Left lung (tissue), 10 donors: ENCODE data around the gene STK11. TPM values are rescaled to one million over a fixed set of nuclear protein-coding genes. Genes with fewer than 3 reads are reported as not detected.
A peak's percentile ranks its signal among the peaks of the same experiment; 100 is the strongest.

Experiments
- ATAC-seq: fragments of 200-7000 bp; cut with Tn5 transposase; one replicate; pipeline ENCODE4 v1.9.1; 2020; ENCODE audit warnings: moderate library complexity
- DNase-seq, 4 donors: peaks; one replicate each; pipeline ENCODE4 v3.0.0-alpha.2; 2013 to 2020
- H3K27ac ChIP-seq, 2 donors: fragments of 200-600 bp; sonication (generic) in 1 of 2; one replicate each; pipeline versions ENCODE4 v1.5.0 to v1.8.0; 2020 to 2021
- H3K27me3 ChIP-seq, 2 donors: fragments of 200-600 bp; sonication (generic) in 1 of 2; one replicate each; pipeline versions ENCODE4 v1.5.0 to v1.8.0; 2020 to 2021
- H3K36me3 ChIP-seq, 2 donors: fragments of 200-600 bp; sonication (generic) in 1 of 2; one replicate each; pipeline versions ENCODE4 v1.5.0 to v1.8.0; 2020 to 2021
- H3K4me1 ChIP-seq, 2 donors: fragments of 200-600 bp; one replicate each; pipeline ENCODE4 v1.8.0; 2021
- H3K4me3 ChIP-seq, 2 donors: fragments of 200-600 bp; sonication (generic) in 1 of 2; one replicate each; pipeline versions ENCODE4 v1.5.0 to v1.8.0; 2020 to 2021; ENCODE audit warnings: mild to moderate bottlenecking in 1 of 2
- H3K9me3 ChIP-seq, 2 donors: fragments of 200-600 bp; sonication (generic) in 1 of 2; one replicate each; pipeline versions ENCODE4 v1.5.0 to v1.8.0; 2020 to 2021
- intact Hi-C, 2 donors: fragments of 100-400 bp; cut with DNase I; formaldehyde crosslinking; loops; one replicate each; pipeline versions ENCODE4 v1.11.2 to v1.14.2; 2022
- polyA plus RNA-seq, 6 donors: library from polyadenylated mRNA; unstranded; fragments of 120-200 nt; gene quantifications; one replicate each; pipeline ENCODE4 v1.2.1, GENCODE V29; 2013; ENCODE audit not compliant: insufficient read length in 6 of 6
- total RNA-seq, 2 donors: library from RNA; stranded (reverse); fragmentation: NEBNext Ultra II Directional; extraction: Animal tissue kit (Norgen Biotek cat#: 25700); gene quantifications; one replicate each; pipeline ENCODE4 v1.2.1, GENCODE V29; 2021
- TF ChIP-seq, protein P1 (sequence below), 2 donors: fragments of 200-600 bp; sonication (generic) in 1 of 2; IDR thresholded peaks; one replicate each; pipeline versions ENCODE4 v1.5.0 to v1.8.0; 2021; ENCODE audit warnings: antibody characterized with exemption in 2 of 2
- donor health status: DM: no; HTN: yes; CAD: no.
- donor health status: DM: no; HTN: no; CAD: no.

Gene STK11
- total and polyA plus RNA-seq, 8 donors, result 42.6 to 58.4 (median 51.1) TPM

DNA sequence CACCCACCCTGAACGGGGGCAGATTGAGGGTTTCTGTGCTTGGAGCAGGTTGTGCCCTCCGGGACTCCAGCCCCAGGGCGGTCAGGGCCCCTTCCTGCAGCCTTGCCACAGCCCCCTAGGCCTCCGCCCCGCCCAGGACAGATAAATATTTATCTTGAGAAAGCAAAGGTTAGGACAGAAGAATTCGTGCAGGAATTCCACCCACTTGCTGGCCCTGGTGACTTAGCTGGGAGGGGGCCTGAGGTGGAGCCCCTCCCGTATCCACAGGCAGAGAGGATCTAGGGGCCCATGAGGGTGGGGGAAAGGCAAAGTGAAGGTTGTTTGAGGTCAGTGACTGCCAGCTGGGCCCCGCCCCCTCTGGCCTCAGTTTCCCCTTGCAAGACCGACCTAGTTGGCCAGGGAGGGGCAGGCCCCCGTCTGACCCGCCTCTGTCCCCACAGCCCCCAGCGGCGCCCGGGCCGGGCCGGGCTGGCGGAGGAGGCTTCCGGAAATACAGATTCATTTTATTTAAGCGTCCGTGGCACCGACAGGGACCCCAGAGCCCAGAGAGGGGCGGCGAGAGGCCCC is 48.0 kb downstream of the STK11 start:
- Histone ChIP-seq H3K4me1 (peaks cover 24 to 61% of the 10 kb centered on the region in 2 donors), H3K36me3 (peaks cover 9 to 75% of the 10 kb centered on the region in 2 donors), H3K27ac (peak overlapping the region; percentile 97 to 99), H3K27me3 (no peaks in the 10 kb centered on the region), H3K9me3 (no peaks in the 10 kb centered on the region), H3K4me3 (peak overlapping the region; percentile 78 to 99)
- intact Hi-C loops, result no loop called here
- ATAC-seq (peak; percentile 1), DNase-seq (no peak)
- TF ChIP-seq, protein P1, sequence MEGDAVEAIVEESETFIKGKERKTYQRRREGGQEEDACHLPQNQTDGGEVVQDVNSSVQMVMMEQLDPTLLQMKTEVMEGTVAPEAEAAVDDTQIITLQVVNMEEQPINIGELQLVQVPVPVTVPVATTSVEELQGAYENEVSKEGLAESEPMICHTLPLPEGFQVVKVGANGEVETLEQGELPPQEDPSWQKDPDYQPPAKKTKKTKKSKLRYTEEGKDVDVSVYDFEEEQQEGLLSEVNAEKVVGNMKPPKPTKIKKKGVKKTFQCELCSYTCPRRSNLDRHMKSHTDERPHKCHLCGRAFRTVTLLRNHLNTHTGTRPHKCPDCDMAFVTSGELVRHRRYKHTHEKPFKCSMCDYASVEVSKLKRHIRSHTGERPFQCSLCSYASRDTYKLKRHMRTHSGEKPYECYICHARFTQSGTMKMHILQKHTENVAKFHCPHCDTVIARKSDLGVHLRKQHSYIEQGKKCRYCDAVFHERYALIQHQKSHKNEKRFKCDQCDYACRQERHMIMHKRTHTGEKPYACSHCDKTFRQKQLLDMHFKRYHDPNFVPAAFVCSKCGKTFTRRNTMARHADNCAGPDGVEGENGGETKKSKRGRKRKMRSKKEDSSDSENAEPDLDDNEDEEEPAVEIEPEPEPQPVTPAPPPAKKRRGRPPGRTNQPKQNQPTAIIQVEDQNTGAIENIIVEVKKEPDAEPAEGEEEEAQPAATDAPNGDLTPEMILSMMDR (IDR thresholded peaks at IDR 0.05), result no peak

DNA sequence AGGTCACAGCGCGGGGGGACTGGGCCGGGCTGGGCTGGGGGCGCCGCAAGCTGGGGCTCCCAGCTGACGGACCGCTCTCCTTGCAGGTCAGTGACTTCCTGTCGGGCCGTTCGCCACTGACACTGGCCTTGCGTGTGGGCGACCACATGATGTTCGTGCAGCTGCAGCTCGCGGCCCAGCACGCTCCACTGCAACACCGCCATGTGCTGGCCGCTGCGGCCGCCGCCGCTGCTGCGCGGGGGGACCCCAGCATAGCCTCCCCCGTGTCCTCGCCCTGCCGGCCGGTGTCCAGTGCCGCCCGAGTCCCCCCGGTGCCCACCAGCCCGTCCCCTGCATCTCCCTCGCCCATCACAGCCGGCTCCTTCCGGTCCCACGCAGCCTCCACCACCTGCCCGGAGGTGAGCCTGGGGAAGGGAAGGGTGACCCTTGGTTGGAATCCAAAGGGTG is 48.5 kb downstream of the STK11 start:
- peak overlapping the region; percentile 97 to 99 for H3K27ac ChIP-seq
- H3K4me1 ChIP-seq, result peaks cover 28 to 66% of the 10 kb centered on the region in 2 donors
- no peaks in the 10 kb centered on the region for H3K27me3 ChIP-seq
- peaks cover 9 to 78% of the 10 kb centered on the region in 2 donors for H3K36me3 ChIP-seq
- intact Hi-C loops, result no loop called here
- ATAC-seq (no peak), DNase-seq (peak in 1 of 4 donors; percentile 52)
- no peaks in the 10 kb centered on the region for H3K9me3 ChIP-seq
- TF ChIP-seq, protein P1 (IDR thresholded peaks at IDR 0.05), result no peak
- peak overlapping the region; percentile 78 to 99 for H3K4me3 ChIP-seq

DNA sequence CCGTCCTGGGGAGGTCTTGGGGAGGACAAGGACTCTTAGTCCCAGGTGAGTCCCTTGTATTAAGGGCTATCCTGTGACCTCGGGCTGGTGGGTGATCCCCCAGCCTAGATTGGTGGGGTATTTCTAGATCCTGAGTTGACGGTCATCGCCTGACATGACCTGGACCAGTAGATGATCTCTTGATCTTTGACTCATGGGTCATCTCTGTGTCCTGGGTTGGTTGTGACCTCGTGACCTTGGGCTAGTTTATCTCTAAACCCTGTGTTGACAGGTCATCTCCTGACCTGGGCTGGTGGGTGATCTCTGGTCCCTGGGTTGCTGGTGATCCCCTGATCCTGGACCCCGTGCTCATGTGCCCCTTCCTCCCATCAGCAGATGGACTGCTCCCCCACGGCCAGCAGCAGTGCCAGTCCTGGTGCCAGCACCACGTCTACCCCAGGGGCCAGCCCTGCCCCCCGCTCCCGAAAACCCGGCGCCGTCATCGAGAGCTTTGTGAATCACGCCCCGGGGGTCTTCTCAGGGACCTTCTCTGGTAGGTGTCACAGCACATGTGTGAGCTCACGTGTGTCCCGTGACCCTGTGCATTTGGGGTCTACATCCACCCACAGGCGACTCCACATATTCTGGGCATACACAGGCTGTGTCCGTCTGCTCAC is 49.1 kb downstream of the STK11 start:
- H3K36me3 ChIP-seq, result peaks cover 9 to 78% of the 10 kb centered on the region in 2 donors
- H3K27me3 ChIP-seq, result no peaks in the 10 kb centered on the region
- intact Hi-C loops, result no loop called here
- H3K4me1 ChIP-seq, result peaks cover 33 to 71% of the 10 kb centered on the region in 2 donors
- H3K27ac ChIP-seq, result peak overlapping the region; percentile 97 to 99
- TF ChIP-seq, protein P1 (IDR thresholded peaks at IDR 0.05), result no peak
- H3K9me3 ChIP-seq, result no peaks in the 10 kb centered on the region
- ATAC-seq (no peak), DNase-seq (no peak)
- H3K4me3 ChIP-seq, result peak overlapping the region in 1 of 2 donors; percentile 99

DNA sequence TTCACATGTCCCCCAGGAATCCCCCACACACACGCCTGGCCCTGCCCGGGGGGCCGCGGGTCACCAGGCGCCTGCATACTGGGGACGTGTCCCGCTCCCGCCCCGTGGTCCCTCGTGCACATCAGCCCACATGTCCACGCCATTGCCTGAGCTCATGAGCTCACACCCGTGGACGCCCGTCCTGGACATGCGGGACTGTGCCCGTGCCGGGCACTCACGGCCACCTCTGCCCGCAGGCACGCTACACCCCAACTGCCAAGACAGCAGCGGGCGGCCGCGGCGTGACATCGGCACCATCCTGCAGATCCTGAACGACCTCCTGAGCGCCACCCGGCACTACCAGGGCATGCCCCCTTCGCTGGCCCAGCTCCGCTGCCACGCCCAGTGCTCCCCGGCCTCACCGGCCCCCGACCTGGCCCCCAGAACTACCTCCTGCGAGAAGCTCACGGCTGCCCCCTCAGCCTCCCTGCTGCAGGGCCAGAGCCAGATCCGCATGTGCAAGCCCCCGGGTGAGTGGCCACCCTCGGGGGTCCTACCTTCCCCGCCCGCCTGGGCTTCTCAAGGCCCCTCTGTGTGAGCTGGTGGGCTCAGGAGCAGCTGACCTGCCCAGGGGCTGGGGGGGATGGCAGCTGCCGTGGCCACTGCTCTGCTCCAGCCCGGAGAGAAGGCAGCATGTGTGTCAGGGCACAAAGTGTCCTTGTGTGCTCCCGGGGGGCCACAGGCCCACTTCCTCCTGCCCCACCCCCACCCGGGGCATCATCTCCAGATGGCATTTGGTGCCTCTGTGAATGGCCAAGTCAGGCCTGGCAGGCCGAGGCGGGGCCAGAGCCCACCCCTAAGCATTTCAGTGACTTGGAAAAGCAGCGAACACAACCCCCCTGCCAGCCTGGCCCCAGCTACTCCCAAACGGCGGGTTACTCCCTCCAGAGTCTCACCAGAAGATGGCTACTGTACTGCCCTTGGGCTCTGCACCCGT is 49.9 kb downstream of the STK11 start:
- H3K4me3 ChIP-seq, result peak overlapping the region in 1 of 2 donors; percentile 99
- no peaks in the 10 kb centered on the region for H3K27me3 ChIP-seq
- H3K4me1 ChIP-seq, result peaks cover 41 to 79% of the 10 kb centered on the region in 2 donors
- TF ChIP-seq, protein P1 (IDR thresholded peaks at IDR 0.05), result no peak
- peaks cover 9 to 71% of the 10 kb centered on the region in 2 donors for H3K36me3 ChIP-seq
- DNase-seq (no peak), ATAC-seq (no peak)
- intact Hi-C loops, result no loop called here
- H3K27ac ChIP-seq, result peak overlapping the region in 1 of 2 donors; percentile 99
- H3K9me3 ChIP-seq, result no peaks in the 10 kb centered on the region
